Activated naive CD4-positive, alpha-beta T cell treated with anti-CD3 and anti-CD28 coated beads, Interleukin-2, amount 50 U/mL, for 24 hours (primary cell): ENCODE data around the gene ZMIZ1.

Source experiments
- H3K27ac Mint-ChIP-seq: one replicate; pipeline ENCODE4 v1.8.0; 2021; ENCODE audit warnings: mild to moderate bottlenecking, mixed read lengths
- H3K27me3 Mint-ChIP-seq: one replicate; pipeline ENCODE4 v1.8.0; 2021; ENCODE audit warnings: mixed read lengths
- H3K36me3 Mint-ChIP-seq: one replicate; pipeline ENCODE4 v1.8.0; 2021; ENCODE audit warnings: mixed read lengths
- H3K4me1 Mint-ChIP-seq: one replicate; pipeline ENCODE4 v1.8.0; 2021; ENCODE audit warnings: mixed read lengths
- H3K4me3 Mint-ChIP-seq: one replicate; pipeline ENCODE4 v1.8.0; 2021; ENCODE audit warnings: mild to moderate bottlenecking, mixed read lengths
- H3K9me3 Mint-ChIP-seq: one replicate; pipeline ENCODE4 v1.8.0; 2021; ENCODE audit warnings: mixed read lengths

The ZMIZ1 gene

GRCh38 chr10:79184145-79184625 is 115.4 kb downstream of the ZMIZ1 start:
- Mint-ChIP-seq H3K9me3 (no peaks in the 10 kb centered on the region), H3K27me3 (no peaks in the 10 kb centered on the region), H3K4me3 (no peak overlapping the region), H3K36me3 (no peaks in the 10 kb centered on the region), H3K4me1 (no peaks in the 10 kb centered on the region), H3K27ac (no peak overlapping the region)

GRCh38 chr10:79184657-79185056 is 115.9 kb downstream of the ZMIZ1 start:
- Mint-ChIP-seq H3K27me3 (no peaks in the 10 kb centered on the region), H3K36me3 (no peaks in the 10 kb centered on the region), H3K4me3 (no peak overlapping the region), H3K4me1 (no peaks in the 10 kb centered on the region), H3K9me3 (no peaks in the 10 kb centered on the region), H3K27ac (no peak overlapping the region)

- Mint-ChIP-seq H3K9me3 (no peaks in the 10 kb centered on the region), H3K27me3 (no peaks in the 10 kb centered on the region), H3K4me3 (no peak overlapping the region), H3K4me1 (no peaks in the 10 kb centered on the region), H3K27ac (peak overlapping the region; percentile 47), H3K36me3 (no peaks in the 10 kb centered on the region)
Observed at GRCh38 chr10:79185067-79185774, 116.5 kb downstream of the ZMIZ1 start.

GRCh38 chr10:79185796-79186374 is 117.1 kb downstream of the ZMIZ1 start:
- H3K27ac Mint-ChIP-seq, result no peak overlapping the region
- no peaks in the 10 kb centered on the region for H3K36me3 Mint-ChIP-seq
- H3K27me3 Mint-ChIP-seq, result no peaks in the 10 kb centered on the region

GRCh38 chr10:79186486-79187120 is 117.8 kb downstream of the ZMIZ1 start:
- Mint-ChIP-seq H3K27me3 (no peaks in the 10 kb centered on the region), H3K4me1 (no peaks in the 10 kb centered on the region), H3K36me3 (no peaks in the 10 kb centered on the region), H3K4me3 (no peak overlapping the region), H3K9me3 (no peaks in the 10 kb centered on the region), H3K27ac (peak overlapping the region; percentile 35)

More at GRCh38 chr10:79185796-79186374, 117.1 kb downstream of the ZMIZ1 start:
- no peak overlapping the region for H3K4me3 Mint-ChIP-seq
- H3K4me1 Mint-ChIP-seq, result no peaks in the 10 kb centered on the region
- H3K9me3 Mint-ChIP-seq, result no peaks in the 10 kb centered on the region

- H3K27ac Mint-ChIP-seq, result no peak overlapping the region
- H3K4me3 Mint-ChIP-seq, result no peak overlapping the region
- no peaks in the 10 kb centered on the region for H3K9me3 Mint-ChIP-seq
- H3K36me3 Mint-ChIP-seq, result no peaks in the 10 kb centered on the region
- no peaks in the 10 kb centered on the region for H3K27me3 Mint-ChIP-seq
- no peaks in the 10 kb centered on the region for H3K4me1 Mint-ChIP-seq
Observed at GRCh38 chr10:79187121-79187940, 118.6 kb downstream of the ZMIZ1 start.

- Mint-ChIP-seq H3K4me3 (no peak overlapping the region), H3K9me3 (no peaks in the 10 kb centered on the region), H3K4me1 (no peaks in the 10 kb centered on the region), H3K27ac (no peak overlapping the region), H3K27me3 (no peaks in the 10 kb centered on the region), H3K36me3 (no peaks in the 10 kb centered on the region)
Observed at GRCh38 chr10:79188154-79188965, 119.6 kb downstream of the ZMIZ1 start.

- Mint-ChIP-seq H3K27ac (no peak overlapping the region), H3K27me3 (no peaks in the 10 kb centered on the region)
Observed at GRCh38 chr10:79189181-79189580, 120.4 kb downstream of the ZMIZ1 start.

GRCh38 chr10:79189853-79190435 is 121.2 kb downstream of the ZMIZ1 start:
- Mint-ChIP-seq H3K36me3 (no peaks in the 10 kb centered on the region), H3K9me3 (no peaks in the 10 kb centered on the region), H3K4me1 (no peaks in the 10 kb centered on the region), H3K27ac (no peak overlapping the region), H3K4me3 (no peak overlapping the region), H3K27me3 (no peaks in the 10 kb centered on the region)

More at GRCh38 chr10:79189181-79189580, 120.4 kb downstream of the ZMIZ1 start:
- no peak overlapping the region for H3K4me3 Mint-ChIP-seq
- no peaks in the 10 kb centered on the region for H3K36me3 Mint-ChIP-seq
- H3K9me3 Mint-ChIP-seq, result no peaks in the 10 kb centered on the region
- no peaks in the 10 kb centered on the region for H3K4me1 Mint-ChIP-seq

GRCh38 chr10:79190740-79191261 is 122.0 kb downstream of the ZMIZ1 start:
- Mint-ChIP-seq H3K27me3 (no peaks in the 10 kb centered on the region), H3K4me3 (no peak overlapping the region), H3K27ac (no peak overlapping the region), H3K36me3 (no peaks in the 10 kb centered on the region), H3K9me3 (no peaks in the 10 kb centered on the region), H3K4me1 (peaks cover 4% of the 10 kb centered on the region)

GRCh38 chr10:79191951-79192676 is 123.3 kb downstream of the ZMIZ1 start:
- Mint-ChIP-seq H3K27me3 (no peaks in the 10 kb centered on the region), H3K4me1 (peaks cover 4% of the 10 kb centered on the region), H3K36me3 (no peaks in the 10 kb centered on the region), H3K27ac (peak overlapping the region; percentile 55), H3K9me3 (no peaks in the 10 kb centered on the region), H3K4me3 (no peak overlapping the region)

GRCh38 chr10:79192677-79193003 is 123.9 kb downstream of the ZMIZ1 start:
- Mint-ChIP-seq H3K27ac (no peak overlapping the region), H3K9me3 (no peaks in the 10 kb centered on the region), H3K4me1 (peaks cover 4% of the 10 kb centered on the region), H3K36me3 (no peaks in the 10 kb centered on the region), H3K27me3 (no peaks in the 10 kb centered on the region), H3K4me3 (no peak overlapping the region)

- Mint-ChIP-seq H3K4me3 (no peak overlapping the region), H3K4me1 (peaks cover 4% of the 10 kb centered on the region), H3K9me3 (no peaks in the 10 kb centered on the region), H3K27me3 (no peaks in the 10 kb centered on the region), H3K27ac (no peak overlapping the region), H3K36me3 (no peaks in the 10 kb centered on the region)
Observed at GRCh38 chr10:79193694-79194382, 125.1 kb downstream of the ZMIZ1 start.
